AG10803 (cell line): ENCODE data around the gene TNFRSF1A.

ENCODE experiments used
- DNase-seq: peaks from one replicate; pipeline ENCODE4 v3.0.0; 2010; ENCODE audit warnings: low read depth
- H3K4me3 ChIP-seq: 2 replicates; pipeline ENCODE4 v1.5.1; 2011; ENCODE audit warnings: mild to moderate bottlenecking, low read length, control low read depth
- CTCF ChIP-seq: conservative IDR thresholded peaks from 2 replicates; pipeline ENCODE4 v1.5.1; 2011; ENCODE audit warnings: mild to moderate bottlenecking, low read length, control low read depth, inconsistent platforms

TNFRSF1A gene

GRCh38 chr12:6378709-6379472 is 37.0 kb upstream of the TNFRSF1A start:
- no peak overlapping the region for H3K4me3 ChIP-seq
- TF ChIP-seq CTCF: no peak
- no peak for DNase-seq

DNA sequence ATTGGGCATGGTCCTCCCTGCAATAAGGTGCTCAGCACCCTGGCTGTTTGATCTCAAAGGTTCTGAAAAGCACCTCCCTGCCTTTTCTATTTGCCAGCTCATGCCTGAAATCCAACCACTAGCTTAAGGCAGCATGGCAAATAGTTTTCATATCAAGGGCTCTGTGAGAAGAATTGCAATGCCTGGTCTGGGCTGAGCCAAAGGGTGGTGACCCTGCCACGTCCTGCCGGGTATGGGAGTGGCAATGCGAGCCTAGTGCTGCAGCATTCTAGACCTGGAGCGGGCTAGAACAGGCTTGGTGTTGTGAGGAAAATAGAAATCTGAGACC is 35.8 kb upstream of the TNFRSF1A start:
- TF ChIP-seq CTCF: no peak
- no peak overlapping the region for H3K4me3 ChIP-seq
- DNase-seq: no peak

DNA sequence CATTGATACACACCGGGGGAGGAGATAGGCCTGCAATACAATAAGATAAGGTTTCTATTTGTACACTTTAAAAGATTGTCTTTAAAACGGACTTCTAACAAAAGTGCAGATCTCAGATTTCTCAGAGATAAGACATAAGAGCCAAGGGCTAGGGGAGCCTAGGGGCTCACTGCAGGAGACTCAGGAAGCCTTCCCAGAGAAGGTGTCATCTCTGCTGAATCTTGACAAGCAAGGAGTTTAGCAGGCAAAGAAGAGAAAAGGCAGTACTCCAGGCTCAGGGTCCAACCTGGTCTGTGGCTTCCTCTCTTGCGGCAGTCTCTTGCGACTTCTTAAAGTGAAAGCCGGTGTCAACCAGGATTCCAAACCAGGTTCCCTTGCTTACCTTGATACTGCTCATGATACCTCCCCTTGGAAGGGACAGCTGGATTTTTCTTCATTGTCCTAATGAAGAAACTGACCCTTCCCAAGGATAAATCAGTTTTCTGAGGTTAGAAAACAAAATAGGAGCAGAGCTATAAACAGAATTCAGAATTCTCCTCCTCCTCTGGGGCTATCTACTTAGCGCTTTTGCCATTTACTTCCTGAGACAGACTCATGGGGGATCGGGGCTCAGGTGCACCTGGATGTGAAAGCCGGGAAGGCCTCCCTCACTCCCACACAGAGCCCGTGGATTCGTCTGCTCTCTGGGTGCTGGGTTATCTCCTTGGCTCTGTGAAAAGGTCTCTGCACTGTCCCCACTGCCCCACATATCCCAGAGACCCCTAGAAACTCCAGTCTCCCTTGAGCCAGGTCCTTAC is 35.2 kb upstream of the TNFRSF1A start:
- no peak overlapping the region for H3K4me3 ChIP-seq
- DNase-seq: no peak
- no peak for TF ChIP-seq CTCF

GRCh38 chr12:6376079-6376869 is 34.4 kb upstream of the TNFRSF1A start:
- DNase-seq: peak; percentile 68
- no peak overlapping the region for H3K4me3 ChIP-seq
- TF ChIP-seq CTCF: peak; percentile 62

GRCh38 chr12:6375269-6376078 is 33.6 kb upstream of the TNFRSF1A start, which contains the start of gene SCNN1A:
SCNN1A (minus strand) TSS chr12:6375563; CDS start chr12:6374783, 780 bp downstream.
- TF ChIP-seq CTCF: no peak
- DNase-seq: no peak
- no peak within 1 kb of the TSS for H3K4me3 ChIP-seq

GRCh38 chr12:6374786-6375160 is 32.9 kb upstream of the TNFRSF1A start:
- no peak for DNase-seq
- TF ChIP-seq CTCF: no peak
- no peak overlapping the region for H3K4me3 ChIP-seq
